Stimulated activated CD4-positive, alpha-beta T cell treated with anti-CD3 and anti-CD28 coated beads, Interleukin-1b, Interleukin-23, amount 100 ng/mL, for 48 hours (primary cell): Measurements from ENCODE around the gene SNX2.

ENCODE experiments used
- DNase-seq: peaks from one replicate; pipeline ENCODE4 v3.0.0-alpha.2; 2020

Gene SNX2

DNA sequence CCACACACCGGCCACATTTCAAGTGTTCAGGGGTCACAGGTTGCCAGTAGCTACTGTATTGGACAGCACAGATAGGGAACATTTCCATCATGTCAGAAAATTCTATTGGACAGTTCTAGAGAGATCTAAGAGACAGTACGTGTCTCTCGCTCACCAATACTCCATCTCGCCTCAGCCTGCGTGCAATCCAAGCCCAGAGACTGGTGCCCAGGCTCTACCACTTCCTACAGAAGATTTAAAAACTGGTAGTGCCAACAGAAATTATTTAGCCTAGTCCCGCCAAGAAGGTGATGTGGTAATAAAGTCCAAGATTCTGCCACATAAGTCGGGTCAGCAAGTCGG, 390 bp upstream of the SNX2 start:
- no peak for DNase-seq

DNA sequence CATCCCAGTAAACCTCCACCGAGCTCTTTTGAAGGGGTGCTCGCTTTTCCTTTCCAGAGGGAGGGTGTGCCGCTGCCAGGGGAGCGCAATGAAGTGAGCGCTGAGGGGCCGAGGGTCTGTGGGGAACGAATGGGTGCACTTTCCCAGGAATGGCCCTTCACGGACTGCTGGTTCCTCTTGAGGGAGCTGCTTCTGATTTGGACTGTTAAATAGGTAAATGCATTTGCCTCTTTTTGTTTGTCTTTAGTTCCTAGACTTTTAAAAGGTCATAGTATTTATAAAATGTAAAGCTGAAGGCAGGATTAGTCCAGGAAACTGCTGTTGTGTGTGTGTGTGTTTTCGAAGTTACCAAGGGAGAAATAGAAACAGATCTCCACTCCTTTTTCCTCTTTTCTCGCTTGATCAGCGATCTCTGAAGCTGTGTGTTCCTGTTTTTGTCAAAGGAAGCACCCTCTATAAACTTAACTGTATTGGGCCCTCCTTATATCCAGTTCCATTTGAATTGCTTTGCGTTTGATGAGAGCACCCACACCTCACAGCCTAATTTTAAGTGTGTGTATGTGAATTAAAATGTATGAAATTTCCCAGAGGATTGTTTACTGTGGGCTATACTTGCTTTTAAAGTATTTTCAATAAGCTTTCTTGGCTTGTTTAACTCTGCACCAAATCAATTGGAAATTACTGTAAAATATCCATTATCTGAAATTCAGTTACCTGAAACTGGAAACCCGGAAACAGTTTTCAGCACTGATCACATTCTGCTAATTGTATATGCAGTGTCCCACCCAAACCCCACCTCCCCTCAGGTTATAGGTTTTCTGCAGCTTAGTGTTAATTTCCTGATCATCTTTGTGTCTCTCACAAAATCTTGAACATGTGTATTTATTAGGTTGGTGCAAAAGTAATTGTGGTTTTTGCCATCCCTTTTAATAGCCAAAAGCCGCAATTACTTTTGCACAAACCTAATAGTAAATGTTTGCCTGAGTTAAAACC, 966 bp downstream of the SNX2 start:
- no peak for DNase-seq

- DNase-seq, result no peak
These were observed 3.3 kb downstream of the SNX2 start for GRCh38 chr5:122778157-122778556.

GRCh38 chr5:122779451-122779850, 4.6 kb downstream of the SNX2 start:
- DNase-seq, result no peak

DNA sequence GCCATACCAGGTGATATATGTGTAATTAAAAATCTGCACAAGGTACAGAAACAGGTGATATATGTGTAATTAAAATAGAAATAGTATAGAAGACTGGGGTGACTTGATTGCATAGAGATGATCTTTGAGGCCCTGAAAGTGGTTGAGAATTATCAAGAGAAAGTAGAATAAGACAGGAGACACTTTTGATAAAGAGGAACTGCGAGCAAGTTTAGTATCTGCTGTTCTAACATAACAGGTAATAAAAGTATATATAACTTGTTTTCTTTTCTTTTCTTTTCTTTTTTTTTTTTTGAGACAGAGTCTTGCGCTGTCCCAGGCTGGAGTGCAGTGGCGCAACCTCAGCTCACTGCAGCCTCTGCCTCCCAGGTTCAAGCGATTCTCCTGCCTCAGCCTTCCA, 5.4 kb downstream of the SNX2 start:
- no peak for DNase-seq

- no peak for DNase-seq
These were observed 6.6 kb downstream of the SNX2 start for GRCh38 chr5:122781465-122781864.

- no peak for DNase-seq
These were observed 10.4 kb downstream of the SNX2 start for GRCh38 chr5:122785294-122785693.

DNA sequence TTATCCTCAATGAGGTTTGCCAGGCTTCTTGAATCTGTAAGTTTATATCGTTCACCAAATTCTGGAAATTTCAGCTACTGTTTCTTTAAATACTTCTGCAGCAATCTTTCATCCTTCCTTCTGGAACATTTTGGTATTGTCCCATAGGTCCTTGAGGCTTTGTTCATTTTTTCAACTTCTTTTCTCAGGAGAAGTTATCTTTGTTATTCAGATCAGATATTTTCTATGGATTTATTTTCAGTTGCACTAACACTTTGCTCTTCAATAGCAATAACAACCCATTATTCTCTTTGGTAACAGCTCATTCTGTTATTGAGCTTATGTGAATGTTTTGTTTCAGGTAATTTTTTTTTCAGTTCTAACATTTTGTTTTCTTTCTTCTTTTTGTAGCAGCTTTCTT, 13.5 kb downstream of the SNX2 start:
- no peak for DNase-seq

GRCh38 chr5:122788996-122789395, 14.1 kb downstream of the SNX2 start:
- DNase-seq, result no peak

GRCh38 chr5:122789461-122790171, 14.7 kb downstream of the SNX2 start:
- no peak for DNase-seq

DNA sequence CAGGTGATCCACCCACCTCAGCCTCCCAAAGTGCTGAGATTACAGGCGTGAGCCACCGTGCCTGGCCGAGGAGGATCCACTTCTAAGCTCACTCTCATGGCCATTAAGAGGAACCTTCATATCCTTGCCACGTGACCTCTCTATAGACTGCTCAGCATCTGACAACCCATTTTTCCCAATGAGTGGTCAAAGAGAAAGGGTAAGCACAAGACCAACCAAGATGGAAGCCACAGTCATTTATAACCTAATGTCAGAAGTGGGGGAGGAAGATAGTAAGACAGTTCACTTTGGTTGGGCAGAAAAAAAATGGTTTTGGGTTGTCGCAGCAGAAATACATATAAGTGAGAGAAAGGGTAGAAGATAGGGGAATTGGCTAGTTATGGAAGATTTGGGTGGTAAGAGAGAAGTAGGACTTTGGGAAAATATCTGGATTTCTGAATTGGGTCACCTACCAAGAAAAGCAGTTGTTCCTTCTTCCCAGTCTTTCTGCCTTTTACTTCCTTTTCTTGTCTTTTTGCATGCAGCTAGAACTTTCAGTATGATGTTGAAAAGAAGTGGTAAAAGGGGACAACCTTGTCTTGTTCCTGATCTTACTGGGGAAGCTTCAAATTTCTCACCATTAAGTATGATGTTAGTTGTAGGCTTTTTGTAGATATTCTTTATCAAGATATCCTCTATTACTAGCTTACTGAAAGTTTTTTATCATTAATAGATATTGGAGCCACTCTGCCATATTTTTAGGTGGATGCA, 15.6 kb downstream of the SNX2 start:
- DNase-seq, result no peak

DNA sequence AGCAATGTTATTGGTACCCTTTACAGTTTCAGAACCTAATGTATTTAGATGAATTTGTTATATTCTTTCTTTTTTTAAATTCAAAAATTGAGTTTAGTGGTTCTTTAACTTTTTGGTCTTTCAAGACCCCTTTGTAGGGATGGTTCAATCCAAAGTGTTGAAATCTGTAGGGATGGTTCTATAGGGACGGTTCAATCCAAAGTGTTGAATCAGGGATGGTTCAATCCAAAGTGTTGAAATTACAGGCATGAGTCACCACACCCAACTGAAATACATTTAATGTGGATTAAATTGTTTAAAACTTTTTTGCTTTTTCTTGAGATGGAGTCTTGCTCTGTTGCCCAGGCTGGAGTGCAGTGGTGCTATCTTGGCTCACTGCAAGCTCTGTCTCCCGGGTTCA, 30.6 kb downstream of the SNX2 start:
- DNase-seq, result no peak

DNA sequence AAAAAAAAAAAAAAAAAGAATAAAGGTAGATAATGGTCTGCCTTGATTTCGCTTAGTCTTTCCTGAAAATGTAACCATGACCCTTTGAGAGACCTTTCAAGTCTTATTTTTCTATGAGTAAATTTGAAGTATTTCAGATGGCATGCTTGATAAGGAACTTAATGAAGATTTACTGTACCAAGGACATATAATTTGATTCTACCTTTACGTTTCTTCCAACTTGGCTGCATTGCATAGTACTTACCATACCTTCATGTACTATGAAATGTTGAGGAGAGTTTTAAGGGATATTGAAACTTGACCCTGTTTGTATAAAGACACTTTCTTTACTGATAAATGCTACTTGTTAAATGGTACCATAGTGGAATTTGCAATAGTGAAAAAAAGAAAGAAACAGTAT, 35.5 kb downstream of the SNX2 start:
- DNase-seq, result no peak

- no peak for DNase-seq
These were observed 40.4 kb downstream of the SNX2 start for GRCh38 chr5:122815218-122815767.

DNA sequence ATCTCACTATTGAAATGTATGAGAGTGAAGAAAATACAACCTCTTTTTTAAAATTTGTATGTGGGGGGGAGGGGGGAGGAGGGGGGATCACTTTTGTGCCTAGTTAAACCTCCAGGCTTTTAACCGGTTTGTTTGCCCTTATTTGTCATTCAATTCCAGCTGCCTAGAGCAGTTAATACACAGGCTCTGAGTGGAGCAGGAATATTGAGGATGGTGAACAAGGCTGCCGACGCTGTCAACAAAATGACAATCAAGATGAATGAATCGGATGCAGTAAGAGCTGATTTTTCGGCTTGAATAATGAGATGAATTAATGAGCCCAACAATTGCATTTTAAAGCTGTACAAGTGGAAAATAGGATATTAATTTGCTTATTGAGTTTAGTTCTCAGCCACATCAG, 41.9 kb downstream of the SNX2 start:
- DNase-seq, result no peak

GRCh38 chr5:122831984-122832383, 57.1 kb downstream of the SNX2 start:
- no peak for DNase-seq

GRCh38 chr5:122835681-122836080, 60.8 kb downstream of the SNX2 start:
- DNase-seq, result no peak

DNA sequence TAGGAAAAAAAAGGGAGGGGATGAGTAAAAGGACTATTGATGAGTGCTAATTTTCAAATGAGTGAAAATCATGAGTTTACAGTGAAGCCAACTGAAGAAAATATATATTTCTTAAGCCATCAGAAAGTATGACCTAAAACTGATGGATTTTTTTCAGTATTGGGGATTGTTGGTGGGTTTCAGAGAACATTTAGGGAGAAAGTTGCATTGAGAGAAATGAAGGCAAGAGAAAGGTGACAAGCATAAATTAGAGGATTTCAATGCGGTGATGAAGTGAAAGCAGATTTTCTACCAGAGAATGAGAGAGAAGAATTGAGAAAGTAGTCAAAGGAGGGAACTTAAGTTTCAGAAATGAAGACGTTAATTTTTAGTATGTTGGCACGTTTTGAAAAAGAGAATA, 62.1 kb downstream of the SNX2 start:
- no peak for DNase-seq

- DNase-seq, result no peak
These were observed 64.9 kb downstream of the SNX2 start for GRCh38 chr5:122839731-122840130.

DNA sequence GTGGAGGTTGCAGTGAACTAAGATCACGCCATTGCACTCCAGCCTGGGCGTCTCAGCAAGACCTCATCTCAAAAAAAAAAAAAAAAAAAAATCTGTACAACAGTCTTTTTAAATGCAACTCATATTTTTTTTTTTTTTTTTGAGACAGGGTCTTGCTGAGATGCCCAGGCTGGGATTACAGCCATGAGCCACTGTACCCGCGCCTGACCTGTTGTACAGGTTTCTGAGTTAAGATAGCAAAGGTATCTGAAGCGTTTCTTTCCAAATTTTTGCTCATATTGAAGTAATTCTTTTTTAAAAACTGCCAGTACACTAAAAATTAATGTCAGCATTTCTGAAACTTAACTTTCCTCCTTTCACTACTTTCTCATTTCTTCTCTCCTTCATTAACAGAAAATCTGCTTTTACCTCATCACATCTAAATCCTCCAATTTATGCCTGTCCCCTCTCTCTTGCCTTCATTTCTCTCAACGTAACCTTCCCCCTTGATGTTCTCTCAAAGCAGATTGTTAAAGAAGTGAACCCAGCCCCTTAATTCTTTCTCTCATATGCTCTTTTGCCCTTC, 67.2 kb downstream of the SNX2 start:
- no peak for DNase-seq

DNA sequence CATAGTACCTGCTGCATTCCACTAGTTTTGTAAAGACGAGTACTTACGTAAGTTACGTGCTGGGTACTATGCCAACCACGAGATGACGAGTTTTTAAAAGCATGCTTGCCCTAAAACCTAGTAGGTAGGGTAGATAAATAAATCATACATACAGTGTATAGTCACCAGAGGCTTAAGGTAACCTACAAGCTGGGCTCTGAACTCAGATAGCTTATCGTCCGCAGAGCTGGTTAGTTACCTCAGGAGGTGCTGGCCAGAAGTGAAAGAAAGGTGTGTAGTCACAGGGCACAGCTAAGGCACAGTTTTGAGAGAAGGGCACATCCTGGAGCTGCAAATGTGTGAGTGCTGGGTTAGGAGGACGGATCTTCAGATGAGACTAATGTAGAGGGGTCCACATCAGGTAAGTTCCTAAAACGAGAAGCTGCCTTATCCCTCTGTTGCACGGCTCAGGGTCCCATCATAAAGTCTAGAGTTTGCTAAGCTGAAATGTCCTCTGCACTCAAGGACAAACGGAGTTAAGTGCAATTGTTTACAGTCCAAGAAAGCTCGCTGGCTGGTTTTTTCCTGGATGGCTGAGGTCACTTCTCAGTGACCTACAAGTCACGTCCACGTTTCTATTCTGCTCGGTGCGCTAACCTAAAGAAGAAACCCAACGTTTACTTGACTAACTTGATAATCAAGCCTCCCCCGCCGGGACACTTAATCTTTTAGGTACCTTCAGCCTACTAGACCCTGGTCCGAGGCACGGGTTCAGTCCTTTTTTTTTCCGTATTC, 69.4 kb downstream of the SNX2 start:
- no peak for DNase-seq

DNA sequence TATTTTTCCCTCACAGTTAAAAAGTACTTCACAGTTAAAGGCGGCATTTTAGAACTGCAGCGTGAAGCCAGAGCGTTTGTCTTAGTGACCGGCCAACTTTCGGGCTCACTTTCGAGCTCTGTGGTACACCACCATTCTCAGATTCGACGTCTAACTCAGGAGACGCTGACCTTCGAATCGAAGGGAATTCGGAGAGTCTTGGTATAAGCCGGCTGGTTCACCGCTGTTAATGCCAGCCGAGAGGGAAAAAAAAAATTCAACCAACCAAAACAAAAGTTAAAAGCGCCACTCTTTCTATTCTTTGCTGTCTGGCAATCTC, 70.0 kb downstream of the SNX2 start:
- no peak for DNase-seq
